Measurements from ENCODE around the gene APBB1IP.

DNA sequence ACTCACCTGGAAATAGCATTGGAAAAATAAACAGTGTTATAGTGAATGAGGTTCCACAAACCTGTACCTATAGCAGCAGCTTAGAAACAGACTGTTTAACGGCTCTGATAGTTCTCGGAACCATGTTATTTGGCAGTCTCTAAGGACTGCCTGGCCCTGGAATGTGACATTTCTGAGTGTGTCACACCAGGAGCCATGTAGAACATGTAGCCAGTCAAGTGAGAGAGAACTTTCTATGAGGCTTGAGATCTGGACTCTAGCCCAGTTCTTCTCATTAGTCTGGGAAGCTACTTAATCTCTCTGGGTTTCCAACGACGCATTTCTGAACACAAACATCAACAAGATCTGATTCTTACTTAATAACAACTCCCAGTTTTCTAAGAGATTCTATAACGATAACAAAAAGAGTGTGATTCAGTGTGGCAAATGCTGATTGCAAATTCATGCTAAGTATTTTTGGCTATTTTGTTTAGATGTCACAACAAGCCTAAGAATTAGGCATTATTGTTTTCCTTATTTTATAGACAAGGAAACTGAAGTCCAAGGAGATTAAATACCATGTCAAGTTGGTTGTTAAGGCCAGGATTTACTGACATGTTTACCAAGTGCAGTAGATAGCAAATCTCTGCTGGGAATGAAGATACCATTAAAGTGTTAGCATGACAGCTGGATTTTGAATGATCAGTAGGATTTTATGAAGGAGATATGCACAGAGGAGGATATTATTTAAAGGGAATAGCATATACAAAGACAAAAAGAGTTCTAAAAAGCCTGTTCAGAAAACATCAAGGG lies 47.2 kb downstream of the APBB1IP start:
- TF ChIP-seq CTCF (IDR thresholded peaks at IDR 0.05; ENCODE audit: low read depth, low read length, poor library complexity, severe bottlenecking) (no peak), EZH2phosphoT487 (IDR thresholded peaks at IDR 0.05; ENCODE audit: borderline replicate concordance, low read length) (no peak)

Data from DOHH2 (cell line).